ENCODE measurements around the gene AP4E1. TPM values are rescaled to one million over a fixed set of nuclear protein-coding genes. Genes with fewer than 3 reads are reported as not detected.
"Not testable (repeated sequence)": the region's sequence is repeated elsewhere in the genome, so short reads cannot be mapped to it uniquely, and the experiment has no call there.

Gene AP4E1
- total RNA-seq, 1 donor from 2014 or later, result 11.3 TPM

GRCh38 chr15:51024735-51025453, 116.4 kb downstream of the AP4E1 start:
- Histone ChIP-seq H3K4me1 (no peaks in the 10 kb centered on the region), H3K4me3 (no peak overlapping the region), H3K27me3 (ENCODE audit: low read depth) (no peaks in the 10 kb centered on the region), H3K27ac (no peak overlapping the region), H3K36me3 (no peaks in the 10 kb centered on the region), H3K9me3 (no peaks in the 10 kb centered on the region)
- DNase-seq (no peak), ATAC-seq (no peak)
- intact Hi-C loops (cut with DNase I), result no loop called here
- TF ChIP-seq CTCF (IDR thresholded peaks at IDR 0.05), result no peak

GRCh38 chr15:51025454-51025846, 117.0 kb downstream of the AP4E1 start:
- no peaks in the 10 kb centered on the region for H3K9me3 ChIP-seq
- H3K4me3 ChIP-seq, result no peak overlapping the region
- H3K27ac ChIP-seq, result no peak overlapping the region
- H3K27me3 ChIP-seq (ENCODE audit: low read depth), result no peaks in the 10 kb centered on the region
- no peaks in the 10 kb centered on the region for H3K4me1 ChIP-seq
- ATAC-seq, result no peak
- DNase-seq, result no peak
- H3K36me3 ChIP-seq, result no peaks in the 10 kb centered on the region
- no peak for TF ChIP-seq CTCF (IDR thresholded peaks at IDR 0.05)
- intact Hi-C loops (cut with DNase I), result no loop called here

- intact Hi-C loops (cut with DNase I), result no loop called here
- Histone ChIP-seq H3K9me3 (no peaks in the 10 kb centered on the region), H3K4me3 (no peak overlapping the region), H3K36me3 (no peaks in the 10 kb centered on the region), H3K27ac (no peak overlapping the region), H3K4me1 (no peaks in the 10 kb centered on the region), H3K27me3 (ENCODE audit: low read depth) (no peaks in the 10 kb centered on the region)
- DNase-seq, result no peak
- no peak for TF ChIP-seq CTCF (IDR thresholded peaks at IDR 0.05)
- ATAC-seq, result peak in 1 of 2 donors; percentile 58
These were observed 122.3 kb downstream of the AP4E1 start for GRCh38 chr15:51030649-51031316.

GRCh38 chr15:51037474-51037873, 129.0 kb downstream of the AP4E1 start:
- H3K36me3 ChIP-seq; H3K9me3 ChIP-seq; H3K27me3 ChIP-seq (ENCODE audit: low read depth); H3K4me1 ChIP-seq; DNase-seq; ATAC-seq; intact Hi-C loops (cut with DNase I); H3K27ac ChIP-seq; H3K4me3 ChIP-seq: not testable (repeated sequence)

- no peak for TF ChIP-seq CTCF (IDR thresholded peaks at IDR 0.05)
- no peak overlapping the region for H3K27ac ChIP-seq
- no peak overlapping the region for H3K4me3 ChIP-seq
- H3K9me3 ChIP-seq, result no peaks in the 10 kb centered on the region
- H3K4me1 ChIP-seq, result no peaks in the 10 kb centered on the region
- ATAC-seq, result no peak
- no peaks in the 10 kb centered on the region for H3K27me3 ChIP-seq (ENCODE audit: low read depth)
- no peak for DNase-seq
- H3K36me3 ChIP-seq, result no peaks in the 10 kb centered on the region
- intact Hi-C loops (cut with DNase I), result no loop called here
These were observed 129.9 kb downstream of the AP4E1 start for GRCh38 chr15:51038162-51038973.
